GM21526 (cell line): Measurements from ENCODE around the gene MON2.
"Not testable (repeated sequence)": the region's sequence is repeated elsewhere in the genome, so short reads cannot be mapped to it uniquely, and the experiment has no call there.

Experiments
- ATAC-seq: cut with Tn5 transposase; IDR thresholded peaks from one replicate; pipeline ENCODE4 v1.9.1; 2021; ENCODE audit warnings: moderate library complexity; ENCODE audit not compliant: unreplicated experiment, low FRiP score

MON2 gene

GRCh38 chr12:62468935-62469334 lies 2.3 kb downstream of the MON2 start:
- ATAC-seq: no peak

DNA sequence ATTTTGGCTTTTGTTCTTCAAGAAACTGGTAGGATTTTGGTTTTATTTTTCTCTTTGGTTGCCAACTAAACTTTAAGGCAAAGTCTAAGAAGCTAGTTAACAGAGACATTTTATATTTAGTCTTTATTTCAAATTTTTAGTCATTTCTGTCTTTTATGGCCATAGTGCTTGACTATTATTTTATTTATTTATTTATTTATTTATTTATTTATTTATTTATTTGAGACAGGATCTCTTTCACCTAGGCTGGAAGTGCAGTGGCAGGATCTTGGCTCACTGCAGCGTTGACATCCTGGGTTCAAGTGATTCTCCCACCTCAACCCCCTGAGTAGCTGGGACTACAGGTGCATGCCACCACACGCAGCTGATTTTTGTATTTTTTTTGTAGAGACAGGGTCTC lies 3.1 kb downstream of the MON2 start:
- no peak for ATAC-seq

DNA sequence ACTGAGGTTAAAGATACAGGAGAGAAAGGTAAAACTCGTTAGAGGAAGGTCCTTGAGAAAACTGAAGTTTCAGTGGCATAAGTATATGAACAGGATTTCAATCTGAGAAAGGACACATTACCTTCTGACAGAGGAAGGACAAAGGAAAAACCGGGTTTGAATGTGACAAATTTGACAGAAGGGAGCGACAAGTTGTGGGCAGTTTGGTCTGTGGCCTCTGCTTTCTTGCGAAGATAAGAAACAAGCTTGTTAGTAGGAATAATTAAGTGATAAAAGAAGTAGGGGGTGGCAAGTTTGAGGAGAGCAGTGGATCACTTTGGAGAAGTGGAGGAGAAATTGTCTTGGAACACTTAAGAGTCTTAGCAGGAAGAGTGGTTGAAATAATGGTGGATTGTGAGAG lies 5.1 kb downstream of the MON2 start:
- ATAC-seq: no peak

DNA sequence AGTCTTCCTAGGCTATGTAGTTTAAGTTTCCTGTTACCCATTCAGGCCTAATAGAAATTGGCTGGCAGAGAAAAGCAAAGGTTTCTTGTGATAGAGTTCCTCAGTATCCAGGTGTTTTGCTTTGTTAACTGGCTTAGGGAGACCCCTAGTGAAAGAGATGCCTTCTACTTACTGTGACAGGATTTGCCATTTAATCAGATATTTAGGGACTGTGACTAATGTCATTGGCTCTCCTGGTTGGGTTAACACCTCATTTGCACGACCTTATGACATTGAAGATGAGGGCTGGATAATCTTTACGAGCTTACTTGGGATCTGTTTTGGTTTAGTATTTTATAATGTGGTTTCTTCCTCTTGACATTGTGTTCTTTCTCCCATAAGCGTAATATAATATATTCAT lies 5.8 kb downstream of the MON2 start:
- no peak for ATAC-seq

DNA sequence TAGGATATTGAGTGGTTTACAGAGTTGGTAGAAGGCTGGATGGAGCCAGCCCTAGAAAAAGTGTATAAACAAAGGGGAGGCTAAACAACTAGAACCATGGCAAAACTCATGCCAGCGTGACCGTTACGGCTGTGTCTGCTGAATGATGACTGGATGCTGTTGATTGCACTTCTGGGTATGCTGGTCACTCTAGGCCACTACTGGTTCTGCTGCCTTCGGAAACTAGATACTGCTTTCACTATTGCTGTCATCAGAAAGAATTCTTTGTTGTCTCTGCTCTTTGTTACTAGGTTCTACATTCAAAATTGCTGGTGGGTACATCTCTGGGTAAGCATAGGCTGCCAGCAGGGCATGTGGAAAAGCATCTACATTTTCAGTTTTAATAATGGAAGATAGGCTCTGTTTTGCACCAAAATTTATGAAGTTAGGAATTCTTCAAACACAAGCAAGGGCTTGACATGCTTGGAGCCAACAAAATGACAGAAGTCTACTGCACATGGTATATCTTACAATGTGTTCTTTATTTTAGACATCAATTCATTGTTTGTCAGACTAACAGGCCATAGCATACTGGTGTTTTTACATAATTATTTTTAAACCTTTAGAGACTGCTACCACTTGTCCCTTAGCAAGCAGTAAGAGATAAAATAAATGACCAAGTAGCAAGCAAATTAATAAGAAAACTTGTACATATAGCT lies 15.4 kb downstream of the MON2 start:
- no peak for ATAC-seq

- no peak for ATAC-seq
Measured at GRCh38 chr12:62482769-62483168, 16.1 kb downstream of the MON2 start.

DNA sequence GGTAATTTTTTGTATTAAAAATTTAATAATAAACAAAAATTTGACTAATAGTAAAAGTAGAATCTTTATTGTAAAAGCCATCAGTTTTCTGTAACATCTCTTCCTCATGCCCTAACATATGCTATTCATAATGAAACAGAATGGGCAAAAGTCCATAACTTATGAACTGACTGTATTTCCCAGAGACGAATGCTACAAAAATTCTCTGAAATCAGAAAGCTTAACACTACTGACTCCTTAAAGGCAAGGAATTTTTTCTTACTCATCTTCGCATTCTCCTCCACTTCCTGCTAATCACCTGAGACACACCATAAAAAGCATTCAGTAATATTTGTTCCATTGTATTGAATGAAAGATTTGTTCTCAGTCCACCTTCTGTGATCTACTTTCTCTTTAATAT lies 17.6 kb downstream of the MON2 start:
- no peak for ATAC-seq

DNA sequence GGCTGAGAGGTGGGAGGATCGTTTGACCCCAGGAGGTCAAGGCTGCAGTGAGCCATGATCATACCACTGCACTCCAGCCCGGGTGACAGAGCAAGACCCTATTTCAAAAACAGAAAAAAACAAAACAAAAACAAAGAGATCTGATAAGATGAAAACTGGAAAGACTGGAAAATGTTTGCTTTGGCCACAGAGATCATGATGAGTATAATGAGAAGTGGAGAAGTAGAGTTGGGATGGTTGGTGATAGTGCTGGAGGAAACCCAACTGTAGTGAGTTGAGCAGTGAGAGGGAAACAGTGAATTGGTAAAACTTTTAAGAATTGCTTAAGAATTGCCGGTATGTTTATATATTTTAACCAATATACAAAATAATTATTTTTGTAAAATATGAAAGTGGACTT lies 39.2 kb downstream of the MON2 start:
- no peak for ATAC-seq

GRCh38 chr12:62512901-62513300 lies 46.3 kb downstream of the MON2 start:
- no peak for ATAC-seq

GRCh38 chr12:62514080-62514479 lies 47.5 kb downstream of the MON2 start:
- not testable (repeated sequence) for ATAC-seq

DNA sequence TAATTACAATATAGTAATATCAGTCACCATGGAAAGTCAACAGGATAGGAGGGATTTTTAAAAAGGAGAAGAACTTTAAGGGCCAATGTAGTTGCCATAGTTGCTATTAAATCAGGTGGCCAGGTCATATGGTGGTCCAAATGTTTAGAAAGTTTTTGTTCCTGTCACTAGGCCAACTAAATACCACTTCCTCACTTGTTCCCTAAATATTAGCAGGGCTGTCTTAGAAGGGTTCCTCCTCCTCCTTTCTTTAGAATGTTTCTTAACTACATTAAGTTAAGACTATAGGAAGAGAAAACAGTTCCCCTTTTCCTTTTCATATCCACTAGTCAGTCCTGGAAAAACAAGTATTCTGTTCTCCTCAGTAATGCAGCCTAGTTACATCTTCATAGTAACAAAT lies 50.3 kb downstream of the MON2 start:
- no peak for ATAC-seq

DNA sequence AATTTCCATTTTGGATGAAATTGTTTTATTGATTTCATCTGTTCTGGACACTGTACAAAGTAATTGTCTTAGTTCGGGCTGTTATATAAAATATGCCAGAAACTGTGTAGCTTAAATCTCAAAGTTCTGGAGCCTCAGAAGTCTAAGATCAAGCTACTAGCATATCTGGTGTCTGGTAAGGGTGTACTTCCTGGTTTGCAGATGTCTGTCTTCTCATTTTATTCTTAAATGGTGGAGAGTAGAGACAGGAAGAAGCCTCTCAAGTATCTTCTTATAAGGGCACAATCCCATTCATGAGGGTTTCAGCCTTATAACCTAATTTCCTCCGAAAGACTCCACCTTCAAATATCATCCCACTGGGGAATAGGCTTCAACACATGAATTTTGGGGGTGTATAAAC lies 51.3 kb downstream of the MON2 start:
- ATAC-seq: no peak

DNA sequence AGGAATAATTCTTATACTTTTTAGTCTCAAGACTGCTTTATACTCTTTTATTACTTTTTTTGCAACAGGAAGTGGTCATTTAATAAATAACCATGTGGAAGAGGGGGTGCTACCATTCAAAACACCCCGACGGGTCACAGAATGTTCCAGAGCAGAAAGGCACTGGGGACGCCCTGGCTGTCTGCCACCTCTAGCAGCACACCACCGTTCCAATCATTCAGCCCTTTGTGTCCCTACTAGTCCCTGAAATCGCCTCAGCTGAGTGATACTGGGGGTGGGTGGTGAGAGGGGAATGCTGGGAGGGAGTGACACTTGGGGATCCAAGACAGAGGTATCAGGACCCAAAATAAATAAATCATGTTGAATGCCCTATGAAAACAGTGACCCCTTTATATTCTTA lies 52.4 kb downstream of the MON2 start:
- no peak for ATAC-seq

DNA sequence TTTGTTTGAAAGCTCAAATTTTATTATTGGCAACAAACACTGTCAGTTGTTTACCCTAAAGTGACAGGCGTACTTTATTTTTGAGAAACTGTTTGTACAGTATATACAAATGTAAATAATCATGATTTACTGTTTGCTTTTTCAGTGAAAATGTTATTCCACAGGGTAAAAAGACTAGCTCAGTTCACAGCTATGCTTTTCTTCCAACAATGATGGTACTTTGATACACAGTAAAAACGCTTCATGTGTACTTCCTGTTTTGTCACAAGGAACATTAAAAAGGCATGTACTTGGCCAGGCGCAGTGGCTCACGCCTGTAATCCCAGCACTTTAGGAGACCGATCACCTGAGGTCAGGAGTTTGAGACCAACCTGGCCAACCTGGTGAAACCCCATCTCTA lies 53.7 kb downstream of the MON2 start:
- no peak for ATAC-seq

DNA sequence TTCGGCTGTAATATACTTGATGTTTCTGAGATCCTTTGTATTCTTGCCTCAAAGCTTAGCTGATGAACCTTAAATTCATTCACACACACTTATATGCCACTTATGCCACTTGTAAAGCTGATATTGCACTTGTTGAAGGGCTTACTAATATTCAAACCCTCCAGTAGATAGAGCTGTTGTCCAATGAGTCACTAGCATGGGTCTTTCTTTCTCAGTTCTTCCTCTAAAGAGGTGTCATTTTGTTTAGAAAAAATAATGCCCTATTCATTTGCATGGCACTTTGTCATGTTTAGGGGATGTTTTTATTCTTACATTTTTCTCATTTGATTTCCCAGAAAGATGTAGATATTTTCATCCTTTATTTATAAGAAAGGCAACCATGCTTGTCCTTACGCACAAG lies 56.4 kb downstream of the MON2 start:
- no peak for ATAC-seq

DNA sequence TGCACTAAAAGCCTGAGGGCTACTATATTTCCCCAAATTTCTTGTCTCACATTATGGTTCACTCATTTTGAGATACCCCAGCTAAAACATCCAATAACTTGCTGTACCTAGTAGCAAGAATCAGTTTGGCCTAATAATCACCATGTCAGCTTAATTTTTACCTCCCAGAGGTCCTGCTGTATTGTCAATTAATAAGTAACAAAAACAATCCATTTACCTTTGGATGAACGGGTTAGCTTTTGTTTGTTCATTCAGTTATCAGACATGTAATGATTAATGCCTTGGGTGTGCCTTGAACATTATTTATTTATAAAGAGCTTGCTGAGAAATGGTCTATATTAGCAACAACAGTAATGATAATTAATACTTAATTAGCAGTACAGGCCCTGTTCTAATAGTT lies 57.0 kb downstream of the MON2 start:
- ATAC-seq: no peak

GRCh38 chr12:62525271-62525670 lies 58.6 kb downstream of the MON2 start:
- no peak for ATAC-seq

DNA sequence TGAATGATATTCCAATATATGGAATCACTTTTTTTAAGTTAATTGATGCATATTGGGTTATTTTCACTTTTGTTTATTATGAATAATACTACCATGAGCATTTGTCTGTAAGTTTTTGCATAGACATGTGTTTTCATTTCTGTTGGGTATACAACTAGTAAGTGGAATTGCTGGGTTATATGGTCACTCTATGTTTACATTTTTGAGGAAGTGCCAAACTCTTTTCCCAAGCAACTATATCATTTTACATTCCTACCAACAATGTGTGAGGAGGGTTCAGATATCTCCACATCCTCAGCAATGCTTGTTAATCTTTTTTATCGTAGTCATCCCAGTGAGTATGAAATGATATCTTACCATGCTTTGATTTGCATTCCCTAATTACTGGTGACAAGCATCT lies 64.0 kb downstream of the MON2 start:
- ATAC-seq: no peak

DNA sequence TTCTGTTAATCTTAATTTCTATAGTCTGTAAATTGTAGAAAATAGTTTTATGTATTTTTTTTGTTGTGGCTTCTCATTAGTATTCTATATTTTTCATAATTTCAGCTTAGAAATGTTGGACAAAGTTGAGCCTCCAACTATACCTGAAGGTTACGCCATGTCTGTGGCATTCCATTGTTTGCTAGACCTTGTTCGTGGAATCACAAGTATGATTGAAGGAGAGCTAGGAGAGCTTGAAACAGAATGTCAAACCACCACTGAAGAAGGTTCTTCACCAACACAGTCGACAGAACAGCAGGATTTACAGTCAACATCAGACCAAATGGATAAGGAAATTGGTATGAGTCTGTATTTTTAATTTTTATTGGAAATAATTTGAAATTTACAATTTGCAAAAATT lies 65.7 kb downstream of the MON2 start:
- ATAC-seq: no peak

GRCh38 chr12:62533087-62533754 lies 66.6 kb downstream of the MON2 start:
- no peak for ATAC-seq

DNA sequence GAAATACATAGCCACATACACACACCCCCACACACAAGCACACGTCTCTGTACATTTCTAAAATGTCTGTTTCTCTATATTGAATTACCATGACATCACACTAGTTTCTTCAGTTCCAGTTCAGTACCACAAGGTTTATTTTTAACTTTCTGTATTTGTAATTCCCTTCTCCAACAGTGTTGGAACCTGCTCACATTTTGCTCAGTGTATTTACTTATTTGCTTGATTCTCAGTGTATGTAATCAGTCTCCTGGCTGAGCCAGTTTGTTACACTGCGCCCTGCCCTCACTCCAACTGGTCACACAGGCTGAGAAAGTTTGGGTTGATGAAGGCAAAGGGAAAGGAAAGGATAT lies 67.1 kb downstream of the MON2 start:
- ATAC-seq: no peak

- no peak for ATAC-seq
Measured at GRCh38 chr12:62536546-62536945, 69.9 kb downstream of the MON2 start.

DNA sequence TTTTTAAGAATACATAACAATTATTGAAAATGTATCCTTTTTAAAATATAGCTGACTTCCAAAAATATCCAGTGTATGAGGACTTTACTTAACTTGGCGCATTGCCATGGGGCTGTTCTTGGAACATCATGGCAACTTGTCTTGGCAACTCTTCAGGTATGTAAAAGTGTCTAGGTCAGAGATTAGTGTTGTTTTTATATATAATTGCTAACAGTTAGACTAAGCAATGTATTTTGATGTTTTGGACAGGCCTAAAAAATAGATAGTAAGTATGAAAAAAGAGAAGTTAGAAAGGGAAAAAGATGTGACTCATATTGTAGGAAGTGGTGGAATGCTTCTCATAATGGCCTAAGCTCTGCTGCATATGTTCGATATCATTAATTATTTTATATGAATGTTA lies 70.9 kb downstream of the MON2 start:
- ATAC-seq: no peak
